Bronchial epithelial cell (primary cell): Measurements from ENCODE around the gene BARHL1. TPM values are rescaled to one million over a fixed set of nuclear protein-coding genes. Genes with fewer than 3 reads are reported as not detected.

Experiments used
- DNase-seq: peaks from one replicate; pipeline ENCODE4 v3.0.0-alpha.2; 2010; ENCODE audit warnings: low read depth
- FAIRE-seq: peaks from 2 replicates; lab custom pipeline; 2011; peaks lifted over from hg19 to GRCh38; lab: Jason Lieb, UNC
- H3K27me3 ChIP-seq: 2 replicates; pipeline ENCODE4 v1.5.1; 2011; ENCODE audit warnings: low read length; ENCODE audit not compliant: control insufficient read depth, insufficient read depth
- H3K36me3 ChIP-seq: 2 replicates; pipeline ENCODE4 v1.5.1; 2011; ENCODE audit warnings: low read length; ENCODE audit not compliant: control insufficient read depth, insufficient read depth
- H3K4me3 ChIP-seq: 2 replicates; pipeline ENCODE4 v1.5.1; 2011; ENCODE audit warnings: mild to moderate bottlenecking, low read depth, low read length, control low read depth
- total RNA-seq: library from RNA; depleted of rRNA; stranded (reverse); fragments of >200 nt; gene quantifications from 2 replicates; pipeline ENCODE4 v1.2.1, GENCODE V29; 2014
- TF ChIP-seq, protein P1 (sequence below): IDR thresholded peaks from 2 replicates; pipeline ENCODE4 v1.5.1; 2011; ENCODE audit warnings: mild to moderate bottlenecking, moderate library complexity, low read length, control low read depth, inconsistent platforms; ENCODE audit not compliant: insufficient read depth, severe bottlenecking

Gene BARHL1
- total RNA-seq, 1 donor from 2014 or later, result not detected

DNA sequence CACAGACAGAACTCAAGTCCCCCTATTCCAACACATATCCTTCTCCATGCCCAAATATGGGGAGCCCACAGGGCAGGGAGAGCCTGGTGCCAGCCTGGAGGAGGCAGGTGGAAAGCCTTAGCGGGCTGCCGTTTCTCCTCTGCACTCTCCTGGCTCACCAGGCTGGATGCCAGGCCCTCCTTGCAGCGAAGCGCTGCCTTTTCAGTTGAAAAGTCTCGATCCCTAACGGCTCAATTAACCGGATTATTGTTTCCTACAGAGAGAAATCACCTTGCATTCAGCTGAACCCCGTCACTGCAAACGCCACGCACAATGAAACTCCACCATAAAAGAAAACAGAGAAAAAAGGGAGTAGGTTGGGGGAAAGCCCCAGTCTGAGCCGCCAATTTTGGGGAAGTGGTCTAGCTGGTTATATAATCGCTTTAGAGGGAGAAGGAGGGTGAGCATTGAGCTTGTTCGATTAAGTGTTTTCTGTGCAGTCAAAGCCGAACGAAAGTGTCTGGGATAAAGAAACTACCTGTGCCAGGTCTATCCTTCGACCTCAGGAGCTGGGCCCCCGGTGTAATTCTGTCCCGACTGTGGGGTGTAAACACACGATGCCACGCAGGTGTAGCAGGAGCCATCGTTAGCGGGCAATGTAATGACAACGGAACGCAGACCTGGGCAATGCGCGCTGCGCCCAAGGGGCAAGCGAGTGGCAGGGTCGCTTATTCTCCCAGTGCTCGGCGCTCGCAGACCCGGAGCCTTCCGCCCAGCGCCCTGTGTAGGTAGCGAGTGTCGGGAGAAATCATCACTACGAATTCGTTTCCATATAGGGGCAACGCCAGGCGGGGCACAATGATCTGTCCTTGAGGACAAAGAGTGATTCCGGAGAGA is 3.8 kb downstream of the BARHL1 start:
- FAIRE-seq (no peak), DNase-seq (no peak)
- TF ChIP-seq, protein P1, sequence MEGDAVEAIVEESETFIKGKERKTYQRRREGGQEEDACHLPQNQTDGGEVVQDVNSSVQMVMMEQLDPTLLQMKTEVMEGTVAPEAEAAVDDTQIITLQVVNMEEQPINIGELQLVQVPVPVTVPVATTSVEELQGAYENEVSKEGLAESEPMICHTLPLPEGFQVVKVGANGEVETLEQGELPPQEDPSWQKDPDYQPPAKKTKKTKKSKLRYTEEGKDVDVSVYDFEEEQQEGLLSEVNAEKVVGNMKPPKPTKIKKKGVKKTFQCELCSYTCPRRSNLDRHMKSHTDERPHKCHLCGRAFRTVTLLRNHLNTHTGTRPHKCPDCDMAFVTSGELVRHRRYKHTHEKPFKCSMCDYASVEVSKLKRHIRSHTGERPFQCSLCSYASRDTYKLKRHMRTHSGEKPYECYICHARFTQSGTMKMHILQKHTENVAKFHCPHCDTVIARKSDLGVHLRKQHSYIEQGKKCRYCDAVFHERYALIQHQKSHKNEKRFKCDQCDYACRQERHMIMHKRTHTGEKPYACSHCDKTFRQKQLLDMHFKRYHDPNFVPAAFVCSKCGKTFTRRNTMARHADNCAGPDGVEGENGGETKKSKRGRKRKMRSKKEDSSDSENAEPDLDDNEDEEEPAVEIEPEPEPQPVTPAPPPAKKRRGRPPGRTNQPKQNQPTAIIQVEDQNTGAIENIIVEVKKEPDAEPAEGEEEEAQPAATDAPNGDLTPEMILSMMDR, result no peak
- Histone ChIP-seq H3K4me3 (no peak overlapping the region), H3K27me3 (peaks cover 88% of the 10 kb centered on the region), H3K36me3 (no peaks in the 10 kb centered on the region)

DNA sequence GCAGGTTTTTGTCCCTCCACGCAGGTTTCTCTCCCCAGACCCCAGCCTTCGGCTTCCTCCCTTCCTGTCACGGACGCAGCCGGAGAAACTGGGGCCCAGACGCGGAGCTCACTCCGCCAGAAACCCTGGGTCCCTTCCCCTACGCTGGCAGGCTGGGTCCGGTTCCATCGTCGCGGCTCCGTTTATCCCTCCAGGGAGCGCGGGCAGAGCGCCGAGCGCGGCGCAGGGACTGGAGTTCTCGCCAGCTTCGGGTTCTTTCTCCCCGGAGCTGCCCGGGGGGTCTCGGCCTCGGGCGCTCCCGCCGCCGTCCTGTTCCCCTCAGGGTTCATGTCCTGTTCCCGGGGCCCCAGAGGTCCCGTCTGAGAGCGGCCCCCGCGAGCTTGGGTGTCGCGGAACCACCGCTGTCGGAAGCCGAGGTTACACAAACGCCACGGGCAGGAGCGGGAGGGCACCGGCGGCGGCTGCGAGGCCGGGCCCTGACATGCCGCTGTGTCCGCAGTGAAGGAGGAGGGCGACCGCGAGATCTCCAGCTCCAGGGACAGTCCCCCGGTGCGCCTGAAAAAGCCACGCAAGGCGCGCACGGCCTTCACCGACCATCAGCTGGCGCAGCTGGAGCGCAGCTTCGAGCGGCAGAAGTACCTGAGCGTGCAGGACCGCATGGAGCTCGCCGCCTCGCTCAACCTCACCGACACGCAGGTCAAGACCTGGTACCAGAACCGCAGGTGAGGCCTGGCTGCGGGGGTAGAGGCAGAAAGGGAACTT is 4.6 kb downstream of the BARHL1 start:
- Histone ChIP-seq H3K4me3 (no peak overlapping the region), H3K36me3 (no peaks in the 10 kb centered on the region), H3K27me3 (peaks cover 83% of the 10 kb centered on the region)
- no peak for FAIRE-seq
- TF ChIP-seq, protein P1, result no peak
- no peak for DNase-seq

DNA sequence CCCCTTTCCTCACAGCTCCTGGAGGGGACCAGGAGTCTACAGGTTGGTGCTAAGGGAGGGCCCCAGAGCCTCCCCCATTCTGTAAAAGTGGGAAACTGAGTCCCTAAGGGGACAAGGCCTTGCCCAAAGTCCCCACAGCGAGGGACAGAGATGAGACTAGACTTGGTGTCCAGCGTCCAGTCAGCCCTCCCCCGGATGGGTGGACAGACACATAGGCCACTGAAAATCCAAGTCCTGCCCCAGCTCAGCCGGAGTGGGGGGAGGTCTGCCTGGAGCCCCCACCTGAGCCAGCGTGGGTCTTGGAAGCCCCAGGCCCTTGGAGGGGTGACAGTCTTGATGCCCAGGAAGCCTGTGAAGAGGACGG is 5.2 kb downstream of the BARHL1 start:
- Histone ChIP-seq H3K27me3 (peaks cover 82% of the 10 kb centered on the region), H3K36me3 (no peaks in the 10 kb centered on the region), H3K4me3 (no peak overlapping the region)
- FAIRE-seq, result no peak
- DNase-seq, result no peak
- TF ChIP-seq, protein P1, result no peak

DNA sequence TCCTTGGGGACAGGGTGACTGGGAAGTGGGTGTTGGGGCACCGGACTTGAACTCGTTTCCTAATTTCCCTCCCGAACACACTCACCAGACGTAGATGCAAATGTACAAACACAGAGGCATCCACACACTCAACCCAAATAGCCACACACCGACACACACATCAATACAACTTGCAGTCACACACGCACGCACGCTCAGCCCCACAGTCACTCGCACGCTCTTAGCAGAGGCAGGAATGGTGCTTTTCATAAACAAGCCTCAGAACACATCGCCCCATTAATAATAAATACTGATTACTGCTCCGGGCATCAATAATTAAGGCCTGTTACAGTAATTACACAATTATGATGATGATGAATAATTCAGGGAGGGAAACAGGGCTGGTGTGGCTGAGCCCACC is 5.7 kb downstream of the BARHL1 start:
- DNase-seq (no peak), FAIRE-seq (no peak)
- Histone ChIP-seq H3K27me3 (peaks cover 77% of the 10 kb centered on the region), H3K36me3 (no peaks in the 10 kb centered on the region), H3K4me3 (no peak overlapping the region)
- TF ChIP-seq, protein P1, result no peak

DNA sequence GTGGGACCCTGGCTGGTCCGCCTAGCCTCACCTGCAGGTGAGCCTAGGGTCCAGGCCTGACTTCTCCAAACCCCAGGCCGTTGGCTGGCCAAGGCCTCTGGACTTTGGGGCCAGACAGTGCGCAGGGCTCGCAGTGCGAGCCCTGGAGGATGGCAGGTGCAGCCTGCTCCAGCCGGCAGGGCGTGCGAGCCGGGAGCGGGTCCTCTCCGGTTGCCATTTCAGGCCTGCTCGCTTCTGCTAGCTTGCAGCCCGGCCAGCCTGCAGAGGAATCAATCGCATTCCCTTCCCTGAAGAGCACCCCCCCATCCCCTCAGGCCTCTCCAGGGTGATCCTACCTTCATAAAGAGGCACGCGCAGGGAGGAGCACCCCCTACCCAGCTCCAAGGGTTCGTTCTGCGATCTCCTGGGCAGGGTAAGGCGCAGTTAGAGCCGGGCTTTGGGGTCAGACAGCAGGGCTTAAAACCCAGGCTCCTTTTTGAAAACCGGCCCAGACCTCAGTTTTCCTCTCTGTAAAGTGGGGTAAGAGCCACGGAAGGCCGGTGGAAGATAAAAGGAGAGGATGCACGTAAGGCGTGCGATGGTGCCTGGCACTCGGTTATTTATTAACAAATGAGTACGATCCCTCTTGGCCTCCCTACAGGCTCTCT is 6.2 kb downstream of the BARHL1 start:
- no peak overlapping the region for H3K4me3 ChIP-seq
- FAIRE-seq, result no peak
- TF ChIP-seq, protein P1, result no peak
- peaks cover 71% of the 10 kb centered on the region for H3K27me3 ChIP-seq
- H3K36me3 ChIP-seq, result peaks cover 2% of the 10 kb centered on the region
- no peak for DNase-seq
